H1 (cell line): ENCODE measurements around the gene SEC11A. TPM values are rescaled to one million over a fixed set of nuclear protein-coding genes. Genes with fewer than 3 reads are reported as not detected.

Experiments
- CTCF ChIA-PET: fragments of 300-600 bp; sonication (Branson Sonifier 250); formaldehyde crosslinking; loops from one replicate; lab custom pipeline; 2021; ENCODE audit not compliant: partially characterized antibody; lab: Charles Lee
- POLR2A ChIA-PET: fragments of 300-600 bp; sonication (Branson Sonifier 250); formaldehyde crosslinking; loops from one replicate; lab custom pipeline; 2021; ENCODE audit warnings: inconsistent platforms; ENCODE audit not compliant: partially characterized antibody; lab: Charles Lee
- DNase-seq, 2 experiments: peaks; one replicate each; pipeline versions ENCODE4 v3.0.0 to v3.0.0-alpha.2; 2010 to 2022; ENCODE audit warnings: low spot score in 2 of 2, low read depth in 1 of 2, mixed read lengths in 1 of 2
- FAIRE-seq: peaks from 2 replicates; lab custom pipeline; 2011; peaks lifted over from hg19 to GRCh38; lab: Jason Lieb, UNC
- H2AFZ ChIP-seq: 2 replicates; pipeline ENCODE4 v1.8.1; 2012; ENCODE audit warnings: low read length, inconsistent platforms
- H2AK5ac ChIP-seq: 2 replicates; pipeline ENCODE4 v1.6.1; 2013; ENCODE audit warnings: low read depth, low read length
- H2BK120ac ChIP-seq: replicated peaks from 2 replicates; pipeline ENCODE3; 2013; ENCODE audit warnings: low read depth, low read length, inconsistent platforms
- H2BK12ac ChIP-seq: 2 replicates; pipeline ENCODE4 v1.6.1; 2013; ENCODE audit warnings: low read depth, low read length
- H2BK15ac ChIP-seq: 2 replicates; pipeline ENCODE4 v1.6.1; 2013; ENCODE audit warnings: low read length
- H2BK20ac ChIP-seq: 2 replicates; pipeline ENCODE4 v1.6.1; 2013; ENCODE audit warnings: low read length
- H2BK5ac ChIP-seq: 2 replicates; pipeline ENCODE4 v1.6.1; 2013; ENCODE audit warnings: low read depth, low read length
- H3K14ac ChIP-seq: 2 replicates; pipeline ENCODE4 v1.6.1; 2013; ENCODE audit warnings: inconsistent platforms; ENCODE audit not compliant: insufficient read length
- H3K18ac ChIP-seq: 2 replicates; pipeline ENCODE4 v1.6.1; 2013; ENCODE audit warnings: low read length; ENCODE audit errors: extremely low read depth
- H3K23ac ChIP-seq: 2 replicates; pipeline ENCODE4 v1.6.1; 2013; ENCODE audit warnings: inconsistent platforms; ENCODE audit not compliant: insufficient read length
- H3K23me2 ChIP-seq: 2 replicates; pipeline ENCODE4 v1.6.1; 2013; ENCODE audit warnings: low read depth, low read length
- H3K27ac ChIP-seq: 2 replicates; pipeline ENCODE4 v1.6.1; 2011; ENCODE audit warnings: low read depth, low read length, inconsistent platforms
- H3K27me3 ChIP-seq, 4 experiments: replicated peaks in 1 of 4; 1 replicate in 1 of 4; 2 replicates in 3 of 4; pipeline versions ENCODE4 v1.6.1 to v1.8.1; 2011 to 2013; ENCODE audit warnings: low read length in 3 of 4, mild to moderate bottlenecking in 3 of 4, inconsistent platforms in 2 of 4, mixed read lengths in 2 of 4, moderate library complexity in 1 of 4; ENCODE audit not compliant: control insufficient read depth in 3 of 4, insufficient read depth in 3 of 4; ENCODE audit errors: extremely low read depth in 1 of 4
- H3K36me3 ChIP-seq, 4 experiments: 2 replicates each; pipeline versions ENCODE4 v1.6.1 to v1.8.1; 2011 to 2013; ENCODE audit warnings: mild to moderate bottlenecking in 4 of 4, low read length in 3 of 4, moderate library complexity in 2 of 4, control low read depth in 1 of 4, inconsistent platforms in 1 of 4; ENCODE audit not compliant: insufficient read depth in 4 of 4, control insufficient read depth in 2 of 4
- H3K4ac ChIP-seq: replicated peaks from 2 replicates; pipeline ENCODE3; 2013; ENCODE audit warnings: low read length, low read depth, mixed read lengths, inconsistent platforms; ENCODE audit not compliant: insufficient read length
- H3K4me1 ChIP-seq, 4 experiments: replicated peaks in 1 of 4; 1 replicate in 1 of 4; 2 replicates in 3 of 4; pipeline versions ENCODE4 v1.6.1 to v1.8.1; 2011 to 2013; ENCODE audit warnings: low read length in 3 of 4, inconsistent platforms in 2 of 4, mixed read lengths in 1 of 4; ENCODE audit not compliant: insufficient read depth in 4 of 4, control insufficient read depth in 3 of 4
- H3K4me2 ChIP-seq, 2 experiments: 2 replicates each; pipeline versions ENCODE4 v1.6.1 to v1.8.1; 2011 to 2013; ENCODE audit warnings: low read depth in 2 of 2, low read length in 2 of 2, control low read depth in 1 of 2, inconsistent platforms in 1 of 2, mild to moderate bottlenecking in 1 of 2; ENCODE audit not compliant: insufficient read depth in 1 of 2
- H3K4me3 ChIP-seq, 4 experiments: fragments of 200-600, 300-600 bp in 1 of 4; sonication (generic), shearing (Covaris generic), sonication (Bioruptor Twin) in 1 of 4; 2 replicates each; pipeline versions ENCODE4 v1.5.1 to v1.8.1; 2011 to 2016; ENCODE audit warnings: low read length in 4 of 4, low read depth in 3 of 4, control low read depth in 2 of 4, inconsistent platforms in 2 of 4, mild to moderate bottlenecking in 2 of 4, mixed read lengths in 1 of 4, moderate library complexity in 1 of 4; ENCODE audit not compliant: insufficient read depth in 2 of 4; ENCODE audit errors: extremely low read depth in 1 of 4
- H3K56ac ChIP-seq: replicated peaks from 2 replicates; pipeline ENCODE3; 2013; ENCODE audit warnings: low read depth, mild to moderate bottlenecking, mixed read lengths, low read length, inconsistent platforms; ENCODE audit not compliant: insufficient read length
- H3K79me1 ChIP-seq: 2 replicates; pipeline ENCODE4 v1.6.1; 2013; ENCODE audit warnings: low read depth, low read length, control low read depth
- H3K79me2 ChIP-seq, 2 experiments: 2 replicates each; pipeline versions ENCODE4 v1.6.1 to v1.8.1; 2012 to 2013; ENCODE audit warnings: low read length in 2 of 2, mild to moderate bottlenecking in 2 of 2, inconsistent platforms in 1 of 2; ENCODE audit not compliant: insufficient read depth in 2 of 2, control insufficient read depth in 1 of 2
- H3K9ac ChIP-seq, 4 experiments: replicated peaks in 1 of 4; 1 replicate in 1 of 4; 2 replicates in 3 of 4; pipeline versions ENCODE4 v1.6.1 to v1.8.1; 2011 to 2013; ENCODE audit warnings: low read depth in 3 of 4, low read length in 3 of 4, control low read depth in 2 of 4, mild to moderate bottlenecking in 2 of 4, moderate library complexity in 2 of 4, inconsistent platforms in 1 of 4; ENCODE audit errors: extremely low read depth in 1 of 4
- H3K9me3 ChIP-seq, 2 experiments: 2 replicates each; pipeline versions ENCODE4 v1.6.1 to v1.8.1; 2012 to 2013; ENCODE audit warnings: mild to moderate bottlenecking in 2 of 2, moderate library complexity in 2 of 2, control low read depth in 1 of 2, inconsistent platforms in 1 of 2, low read depth in 1 of 2, low read length in 1 of 2, mixed read lengths in 1 of 2; ENCODE audit not compliant: insufficient read depth in 2 of 2
- H4K20me1 ChIP-seq, 2 experiments: replicated peaks in 1 of 2; 2 replicates each; pipeline versions ENCODE3 to v1.8.1; 2011 to 2013; ENCODE audit warnings: inconsistent platforms in 2 of 2, low read length in 2 of 2, mild to moderate bottlenecking in 1 of 2; ENCODE audit not compliant: insufficient read depth in 2 of 2, control insufficient read depth in 1 of 2
- H4K5ac ChIP-seq: 2 replicates; pipeline ENCODE4 v1.6.1; 2013; ENCODE audit warnings: low read length, low read depth, mixed read lengths, inconsistent platforms; ENCODE audit not compliant: insufficient read length
- H4K8ac ChIP-seq: 2 replicates; pipeline ENCODE4 v1.8.0; 2013; ENCODE audit warnings: mild to moderate bottlenecking, moderate library complexity, low read length, inconsistent platforms; ENCODE audit not compliant: insufficient read depth; ENCODE audit errors: extremely low read depth
- H4K91ac ChIP-seq: replicated peaks from 2 replicates; pipeline ENCODE3; 2013; ENCODE audit warnings: low read length, mixed read lengths, inconsistent platforms; ENCODE audit not compliant: insufficient read length
- RXRA ChIP-seq: IDR thresholded peaks from 2 replicates; pipeline ENCODE4 v1.6.1; 2011; ENCODE audit warnings: low read depth, mild to moderate bottlenecking, low read length, moderate library complexity; ENCODE audit not compliant: insufficient read depth
- WGBS, 2 experiments: shearing (Covaris generic) in 1 of 2; methylation state at CpG; one replicate each; pipeline versions ENCODE4 v1.1.6 to v1.1.7; 2013 to 2015; ENCODE audit warnings: low lambda C conversion rate in 2 of 2, mixed read lengths in 2 of 2, inconsistent platforms in 1 of 2, low coverage in 1 of 2, missing lambda C conversion rate in 1 of 2; ENCODE audit not compliant: insufficient replicate concordance in 2 of 2, insufficient coverage in 1 of 2, insufficient read length in 1 of 2; ENCODE audit errors: extremely low coverage in 1 of 2, missing lambda C conversion rate in 1 of 2; 5-methylcytosine and 5-hydroxymethylcytosine counted together
- polyA plus RNA-seq, 7 experiments: library from polyadenylated mRNA; depleted of rRNA in 3 of 7; stranded (reverse) in 5 of 7; unstranded in 2 of 7; fragments of >200 nt in 5 of 7; fragments of 200-250 nt in 2 of 7; gene quantifications; 1 replicate in 5 of 7; 2 replicates in 1 of 7; 4 replicates in 1 of 7; pipeline versions ENCODE4 v1.2.1 to v1.2.3, GENCODE V29; 2011 to 2013; ENCODE audit warnings: missing spikeins in 2 of 7, mixed read lengths in 2 of 7
- total RNA-seq: library from RNA; stranded (reverse); fragmentation: NEBNext Ultra II Directional; extraction: Animal tissue kit (Norgen Biotek cat#: 25700); gene quantifications from 2 replicates; pipeline ENCODE4 v1.2.1, GENCODE V29; 2021

The SEC11A gene
- total and polyA plus RNA-seq, 2 of the 8 experiments (the other 6 are each of a cell fraction or from before 2014, with no cell fraction given), result 268 to 316 TPM

- no peak overlapping the region for H3K9ac ChIP-seq
- no peak overlapping the region for H3K23ac ChIP-seq
- no peaks in the 10 kb centered on the region for H3K79me1 ChIP-seq
- H4K20me1 ChIP-seq, result peaks cover 5 to 6% of the 10 kb centered on the region in 2 experiments
- H2BK5ac ChIP-seq, result no peak overlapping the region
- H2AFZ ChIP-seq, result no peak overlapping the region
- H3K9me3 ChIP-seq, result no peaks in the 10 kb centered on the region
- no peak overlapping the region for H3K18ac ChIP-seq
- no peak for DNase-seq
- H2BK20ac ChIP-seq, result no peak overlapping the region
- H3K4me1 ChIP-seq, result peaks cover 0 to 6% (median 1%) of the 10 kb centered on the region in 4 experiments; a peak in 2 of 7 replicates
- peaks cover 3% of the 10 kb centered on the region; the same call in 1 of the 2 replicates for H3K23me2 ChIP-seq
- 83% methylated on average over 5 of the region's 5 CpGs; no CpG with 5 or more reads in 1 of the 2 experiments for WGBS, 2 experiments
- H4K8ac ChIP-seq, result no peak overlapping the region
- H3K27ac ChIP-seq, result no peak overlapping the region
- POLR2A ChIA-PET, result interaction anchor here (0.9 to 6.2 kb wide), 7 partner anchors 8 to 56 kb away, joined by 3 to 43 read pairs (median 5); partner anchors contain the start of gene NMB
- H2BK15ac ChIP-seq, result no peak overlapping the region
- H3K14ac ChIP-seq, result no peak overlapping the region
- H4K91ac ChIP-seq, result no peak overlapping the region
- H3K27me3 ChIP-seq, result no peaks in the 10 kb centered on the region
- CTCF ChIA-PET, result interaction anchor here (0.6 to 1.6 kb wide), 4 partner anchors 8 to 328 kb away, joined by 3 to 6 read pairs (median 3); no protein-coding TSS in a partner anchor
- H2BK120ac ChIP-seq, result no peak overlapping the region
- peak overlapping the region; percentile 78 to 90 for H3K4me2 ChIP-seq
- H3K79me2 ChIP-seq, result peaks cover 7 to 59% of the 10 kb centered on the region in 2 experiments
- H3K56ac ChIP-seq, result no peak overlapping the region
- no peak overlapping the region for H3K4ac ChIP-seq
- H4K5ac ChIP-seq, result no peak overlapping the region
- H3K36me3 ChIP-seq, result peaks cover 0 to 18% (median 5%) of the 10 kb centered on the region in 4 experiments; a peak in 6 of 8 replicates
- no peak for FAIRE-seq
- no peak overlapping the region for H2BK12ac ChIP-seq
- H2AK5ac ChIP-seq, result no peak overlapping the region
- H3K4me3 ChIP-seq, result peak overlapping the region in 3 of 4 experiments; percentile 88 to 92 (median 89); a peak in 6 of 8 replicates
- TF ChIP-seq RXRA, result no peak
Measured at GRCh38 chr15:84714372-84714771, 1.6 kb downstream of the SEC11A start.
